Endothelial cell (in vitro differentiated cells): ENCODE data around the gene GRHPR. TPM values are rescaled to one million over a fixed set of nuclear protein-coding genes. Genes with fewer than 3 reads are reported as not detected.
A peak's percentile ranks its signal among the peaks of the same experiment; 100 is the strongest.

Experiments used
- DNase-seq: peaks from one replicate; pipeline ENCODE4 v3.0.0; 2021; ENCODE audit warnings: low spot score
- H3K27ac Mint-ChIP-seq: one replicate; pipeline ENCODE4 v1.8.0; 2021; ENCODE audit warnings: mixed read lengths, inconsistent platforms; ENCODE audit not compliant: unreplicated experiment
- H3K27me3 Mint-ChIP-seq: one replicate; pipeline ENCODE4 v1.8.0; 2021; ENCODE audit warnings: mild to moderate bottlenecking, moderate library complexity, mixed read lengths, inconsistent platforms; ENCODE audit not compliant: unreplicated experiment
- H3K36me3 Mint-ChIP-seq: one replicate; pipeline ENCODE4 v1.8.0; 2021; ENCODE audit warnings: mild to moderate bottlenecking, low read depth, mixed read lengths, inconsistent platforms; ENCODE audit not compliant: unreplicated experiment
- H3K4me1 Mint-ChIP-seq: one replicate; pipeline ENCODE4 v1.8.0; 2021; ENCODE audit warnings: mild to moderate bottlenecking, mixed read lengths, inconsistent platforms; ENCODE audit not compliant: unreplicated experiment
- H3K4me3 Mint-ChIP-seq: one replicate; pipeline ENCODE4 v1.8.0; 2021; ENCODE audit warnings: mild to moderate bottlenecking, mixed read lengths, inconsistent platforms; ENCODE audit not compliant: unreplicated experiment
- H3K9me3 Mint-ChIP-seq: one replicate; pipeline ENCODE4 v1.8.0; 2021; ENCODE audit warnings: mixed read lengths, inconsistent platforms; ENCODE audit not compliant: unreplicated experiment
- CTCF ChIP-seq: fragments of 200-600 bp; sonication (generic); IDR thresholded peaks from one replicate; pipeline ENCODE4 v1.5.0; 2021; ENCODE audit warnings: antibody characterized with exemption; ENCODE audit not compliant: unreplicated experiment
- total RNA-seq: library from RNA; stranded (reverse); fragmentation: NEBNext Ultra II Directional; extraction: Animal tissue kit (Norgen Biotek cat#: 25700); gene quantifications from one replicate; pipeline ENCODE4 v1.2.1, GENCODE V29; 2021; ENCODE audit not compliant: unreplicated experiment

The GRHPR gene
- total RNA-seq, 1 donor from 2014 or later, result 81.5 TPM

DNA sequence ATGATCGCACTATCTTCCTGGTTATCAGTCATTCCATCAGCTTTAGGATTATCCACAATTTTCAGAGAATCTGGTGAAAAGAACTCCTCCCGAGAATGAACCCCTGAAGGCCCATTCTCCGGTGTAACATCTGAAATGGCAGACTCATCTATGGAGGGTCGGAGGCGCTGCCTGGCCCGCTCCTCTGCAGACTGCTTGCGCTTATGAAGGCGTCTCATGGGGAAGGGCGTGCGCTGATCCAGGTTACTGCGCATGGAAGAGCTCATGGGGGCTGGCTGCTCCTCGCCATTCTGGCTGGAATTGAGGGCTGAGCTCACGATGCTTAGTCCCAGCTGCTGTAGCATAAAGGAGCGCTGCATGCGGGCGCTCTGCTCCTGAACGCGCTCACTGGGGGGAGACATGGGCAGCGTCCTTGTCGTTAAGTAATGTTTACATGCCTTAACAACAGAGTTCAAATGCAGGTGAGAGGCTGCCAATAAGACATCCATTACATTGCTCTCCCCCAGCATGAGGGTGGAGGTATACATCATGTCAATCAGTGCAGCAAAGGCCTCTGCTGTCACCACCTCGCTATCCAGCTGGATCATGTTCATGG, 19.4 kb downstream of the GRHPR start:
- no peak for DNase-seq
- TF ChIP-seq CTCF, result no peak
- Mint-ChIP-seq H3K4me3 (no peak overlapping the region), H3K27ac (no peak overlapping the region), H3K27me3 (no peaks in the 10 kb centered on the region), H3K36me3 (peaks cover 24% of the 10 kb centered on the region), H3K9me3 (no peaks in the 10 kb centered on the region), H3K4me1 (no peaks in the 10 kb centered on the region)

DNA sequence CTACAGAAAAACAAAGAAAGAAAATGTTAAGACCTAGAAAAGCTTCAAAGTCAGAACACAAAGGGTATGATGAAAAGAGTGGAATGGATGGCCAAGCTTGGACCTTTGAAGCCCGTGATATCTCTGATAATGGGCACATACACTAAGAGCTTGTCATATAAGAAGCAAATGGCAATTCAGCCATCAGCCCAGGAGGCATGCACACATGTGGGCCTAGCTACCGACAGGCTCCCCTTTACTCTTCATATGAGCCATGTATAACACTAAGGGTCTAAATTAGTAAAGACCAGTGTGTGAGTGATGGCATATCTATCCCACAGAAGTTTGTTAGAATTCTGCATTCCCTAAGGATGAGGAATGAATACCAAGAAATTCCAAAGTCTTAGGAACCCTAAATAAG, 20.1 kb downstream of the GRHPR start:
- H3K27ac Mint-ChIP-seq, result no peak overlapping the region
- no peaks in the 10 kb centered on the region for H3K4me1 Mint-ChIP-seq
- no peak overlapping the region for H3K4me3 Mint-ChIP-seq

GRCh38 chr9:37443566-37443965, 21.1 kb downstream of the GRHPR start:
- Mint-ChIP-seq H3K4me3 (no peak overlapping the region), H3K27me3 (peaks cover 1% of the 10 kb centered on the region), H3K4me1 (no peaks in the 10 kb centered on the region), H3K36me3 (peaks cover 19% of the 10 kb centered on the region), H3K9me3 (no peaks in the 10 kb centered on the region), H3K27ac (no peak overlapping the region)
- DNase-seq, result no peak
- TF ChIP-seq CTCF, result no peak

More for the DNA sequence above, 20.1 kb downstream of the GRHPR start:
- Mint-ChIP-seq H3K27me3 (peaks cover 1% of the 10 kb centered on the region), H3K36me3 (peaks cover 19% of the 10 kb centered on the region), H3K9me3 (no peaks in the 10 kb centered on the region)
- TF ChIP-seq CTCF, result no peak
- DNase-seq, result no peak

GRCh38 chr9:37444890-37445289, 22.4 kb downstream of the GRHPR start:
- Mint-ChIP-seq H3K4me3 (no peak overlapping the region), H3K27ac (peak overlapping the region; percentile 36), H3K9me3 (no peaks in the 10 kb centered on the region), H3K4me1 (no peaks in the 10 kb centered on the region), H3K27me3 (peaks cover 1% of the 10 kb centered on the region), H3K36me3 (peaks cover 15% of the 10 kb centered on the region)
- no peak for TF ChIP-seq CTCF
- no peak for DNase-seq

DNA sequence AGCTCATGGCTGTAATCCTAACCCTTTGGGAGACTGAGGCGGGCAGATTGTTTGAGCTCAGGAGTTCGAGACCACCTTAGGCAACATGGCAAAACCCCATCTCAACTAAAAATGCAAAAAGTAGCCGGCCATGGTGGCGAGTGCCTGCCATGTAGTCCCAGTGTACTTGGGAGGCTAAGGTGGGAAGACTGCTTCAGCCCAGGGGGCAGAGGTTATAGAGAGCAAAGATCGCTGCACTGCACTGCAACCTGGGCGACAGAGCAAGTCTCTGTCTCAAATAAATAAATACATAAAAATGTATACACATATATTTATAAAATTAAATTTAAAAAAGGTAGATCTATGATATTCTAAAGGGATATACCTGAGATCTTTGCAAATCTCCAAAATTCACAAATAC, 23.3 kb downstream of the GRHPR start:
- no peaks in the 10 kb centered on the region for H3K4me1 Mint-ChIP-seq
- H3K27me3 Mint-ChIP-seq, result peaks cover 1% of the 10 kb centered on the region
- H3K9me3 Mint-ChIP-seq, result no peaks in the 10 kb centered on the region
- H3K36me3 Mint-ChIP-seq, result peaks cover 15% of the 10 kb centered on the region
- DNase-seq, result no peak
- TF ChIP-seq CTCF, result no peak
- no peak overlapping the region for H3K4me3 Mint-ChIP-seq
- peak overlapping the region; percentile 18 for H3K27ac Mint-ChIP-seq
